ENCODE measurements around the gene NRG3.

DNA sequence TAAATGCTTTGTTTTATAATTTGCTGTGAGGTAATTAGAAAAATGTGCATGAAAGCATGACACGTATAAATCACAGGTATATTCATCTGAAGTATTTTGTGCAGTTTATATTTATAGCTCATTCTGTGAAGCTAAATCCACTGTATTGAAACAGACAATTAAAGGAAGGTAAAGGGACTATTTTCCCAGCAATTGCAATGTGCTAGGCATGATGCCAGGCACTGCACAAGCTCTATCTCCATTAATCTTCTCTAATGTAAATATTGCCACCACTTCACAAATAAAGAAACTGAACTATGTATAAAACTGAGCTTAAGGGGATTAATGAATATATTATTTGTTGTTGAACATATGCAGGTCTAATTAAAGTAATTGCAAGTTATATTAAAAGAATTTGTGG is 1012.5 kb downstream of the NRG3 start:
- TF ChIP-seq, protein P1, sequence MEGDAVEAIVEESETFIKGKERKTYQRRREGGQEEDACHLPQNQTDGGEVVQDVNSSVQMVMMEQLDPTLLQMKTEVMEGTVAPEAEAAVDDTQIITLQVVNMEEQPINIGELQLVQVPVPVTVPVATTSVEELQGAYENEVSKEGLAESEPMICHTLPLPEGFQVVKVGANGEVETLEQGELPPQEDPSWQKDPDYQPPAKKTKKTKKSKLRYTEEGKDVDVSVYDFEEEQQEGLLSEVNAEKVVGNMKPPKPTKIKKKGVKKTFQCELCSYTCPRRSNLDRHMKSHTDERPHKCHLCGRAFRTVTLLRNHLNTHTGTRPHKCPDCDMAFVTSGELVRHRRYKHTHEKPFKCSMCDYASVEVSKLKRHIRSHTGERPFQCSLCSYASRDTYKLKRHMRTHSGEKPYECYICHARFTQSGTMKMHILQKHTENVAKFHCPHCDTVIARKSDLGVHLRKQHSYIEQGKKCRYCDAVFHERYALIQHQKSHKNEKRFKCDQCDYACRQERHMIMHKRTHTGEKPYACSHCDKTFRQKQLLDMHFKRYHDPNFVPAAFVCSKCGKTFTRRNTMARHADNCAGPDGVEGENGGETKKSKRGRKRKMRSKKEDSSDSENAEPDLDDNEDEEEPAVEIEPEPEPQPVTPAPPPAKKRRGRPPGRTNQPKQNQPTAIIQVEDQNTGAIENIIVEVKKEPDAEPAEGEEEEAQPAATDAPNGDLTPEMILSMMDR (conservative IDR thresholded peaks at IDR 0.05 in 1 of 2, IDR thresholded peaks at IDR 0.05 in 1 of 2; ENCODE audit: low read depth in 1 of 2, low read length in 2 of 2): no peak
- TF ChIP-seq EZH2 (IDR thresholded peaks at IDR 0.05; ENCODE audit: low read length, missing control alignments): no peak

Data from fibroblast of lung (primary cell).